Keratinocyte (primary cell): ENCODE results near the gene CHRNA10. TPM values are rescaled to one million over a fixed set of nuclear protein-coding genes. Genes with fewer than 3 reads are reported as not detected.

Experiments
- DNase-seq: peaks from one replicate; pipeline ENCODE4 v3.0.0-alpha.2; 2011; ENCODE audit warnings: low read depth, missing footprints, low spot score
- FAIRE-seq: peaks from 2 replicates; lab custom pipeline; 2011; peaks lifted over from hg19 to GRCh38; lab: Jason Lieb, UNC
- H2AFZ ChIP-seq: 2 replicates; pipeline ENCODE4 v1.6.0; 2012; ENCODE audit warnings: low read length, control low read depth, inconsistent platforms; ENCODE audit not compliant: control insufficient read depth
- H3K27ac ChIP-seq: 2 replicates; pipeline ENCODE4 v1.5.1; 2011; ENCODE audit warnings: low read length; ENCODE audit not compliant: control insufficient read depth, insufficient read depth
- H3K27me3 ChIP-seq: 3 replicates; pipeline ENCODE4 v1.6.0; 2011; ENCODE audit warnings: low read length; ENCODE audit not compliant: control insufficient read depth, insufficient read depth; ENCODE audit errors: extremely low read depth
- H3K36me3 ChIP-seq, 2 experiments: 2 replicates in 1 of 2; 3 replicates in 1 of 2; pipeline ENCODE4 v1.5.1; 2011; ENCODE audit warnings: low read length in 2 of 2, mild to moderate bottlenecking in 1 of 2; ENCODE audit not compliant: control insufficient read depth in 2 of 2, insufficient read depth in 2 of 2; ENCODE audit errors: extremely low read depth in 1 of 2
- H3K4me1 ChIP-seq: 3 replicates; pipeline ENCODE4 v1.5.1; 2011; ENCODE audit warnings: low read length; ENCODE audit not compliant: control insufficient read depth, insufficient read depth; ENCODE audit errors: extremely low read depth
- H3K4me2 ChIP-seq: 3 replicates; pipeline ENCODE4 v1.6.0; 2011; ENCODE audit warnings: low read depth, low read length; ENCODE audit not compliant: control insufficient read depth, insufficient read depth; ENCODE audit errors: extremely low read depth
- H3K4me3 ChIP-seq, 3 experiments: fragments of 200-600 bp in 1 of 3; sonication (generic) in 1 of 3; 2 replicates in 2 of 3; 3 replicates in 1 of 3; pipeline ENCODE4 v1.5.1; 2011 to 2016; ENCODE audit warnings: low read length in 3 of 3, mild to moderate bottlenecking in 3 of 3, control low read depth in 2 of 3, inconsistent platforms in 1 of 3, low read depth in 1 of 3, mixed read lengths in 1 of 3, mixed run types in 1 of 3, moderate library complexity in 1 of 3; ENCODE audit not compliant: control insufficient read depth in 2 of 3, insufficient read depth in 2 of 3; ENCODE audit errors: extremely low read depth in 1 of 3
- H3K79me2 ChIP-seq: 2 replicates; pipeline ENCODE4 v1.6.0; 2012; ENCODE audit warnings: low read length; ENCODE audit not compliant: control insufficient read depth, insufficient read depth
- H3K9ac ChIP-seq: 3 replicates; pipeline ENCODE4 v1.6.0; 2011; ENCODE audit warnings: low read length; ENCODE audit not compliant: control insufficient read depth, insufficient read depth; ENCODE audit errors: extremely low read depth
- H3K9me1 ChIP-seq: 3 replicates; pipeline ENCODE4 v1.6.0; 2011; ENCODE audit warnings: low read length; ENCODE audit not compliant: control insufficient read depth, insufficient read depth; ENCODE audit errors: extremely low read depth
- H3K9me3 ChIP-seq: 2 replicates; pipeline ENCODE4 v1.5.1; 2012; ENCODE audit warnings: low read depth, low read length; ENCODE audit not compliant: control insufficient read depth
- H4K20me1 ChIP-seq: 3 replicates; pipeline ENCODE4 v1.6.0; 2011; ENCODE audit warnings: low read length; ENCODE audit not compliant: control insufficient read depth, insufficient read depth; ENCODE audit errors: extremely low read depth
- EZH2 ChIP-seq: IDR thresholded peaks from one replicate; pipeline ENCODE4 v1.6.1; 2012; ENCODE audit warnings: inconsistent platforms, mild to moderate bottlenecking, low read length, moderate library complexity
- dilution Hi-C: fragments of 300-500 bp; cut with MboI; formaldehyde crosslinking; loops from one replicate; pipeline ENCODE4 v1.7.0; 2020; ENCODE audit warnings: low sequenced_read_pairs; ENCODE audit not compliant: extremely low pct_ligation_motif_present
- polyA plus RNA-seq, 5 experiments: library from polyadenylated mRNA; depleted of rRNA in 3 of 5; stranded (reverse) in 3 of 5; stranded (forward) in 1 of 5; unstranded in 1 of 5; fragments of >200 nt; gene quantifications; 1 replicate in 1 of 5; 2 replicates in 3 of 5; 3 replicates in 1 of 5; pipeline versions ENCODE4 v1.2.1 to v1.2.3, GENCODE V29; 2011 to 2012; ENCODE audit warnings: missing spikeins in 2 of 5, low read depth in 1 of 5, low replicate concordance in 1 of 5
- TF ChIP-seq, protein P1 (sequence below), 3 experiments: IDR thresholded peaks in 1 of 3; conservative IDR thresholded peaks in 1 of 3; optimal IDR thresholded peaks in 1 of 3; 2 replicates in 2 of 3; 3 replicates in 1 of 3; pipeline versions ENCODE3 to v1.5.1; 2011; ENCODE audit warnings: low read length in 3 of 3, mild to moderate bottlenecking in 3 of 3, moderate library complexity in 2 of 3, control low read depth in 1 of 3, inconsistent platforms in 1 of 3; ENCODE audit not compliant: insufficient read depth in 2 of 3; ENCODE audit errors: extremely low read depth in 1 of 3

Gene CHRNA10
- polyA plus RNA-seq, 1 donor (not counting 4 experiments of a cell fraction or from before 2014, with no cell fraction given): 0.83 TPM

DNA sequence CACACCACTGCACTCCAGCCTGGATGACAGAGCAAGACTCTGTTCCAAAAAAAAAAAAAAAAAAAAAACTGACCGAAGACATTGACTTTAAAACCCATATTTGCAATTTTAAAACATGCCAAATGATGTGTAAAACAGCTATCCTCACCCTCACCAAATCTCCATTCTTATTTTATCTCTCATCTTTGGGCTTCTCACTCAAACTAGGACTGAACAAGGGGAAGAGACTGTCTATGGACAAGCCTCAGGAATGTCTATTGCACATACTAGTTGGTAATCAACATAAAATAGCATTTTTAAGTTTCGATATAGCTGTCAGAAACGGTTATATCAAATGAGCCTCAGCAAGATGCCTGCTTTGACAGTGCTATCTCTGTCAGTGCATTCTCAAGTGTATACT lies 7.9 kb upstream of the CHRNA10 start:
- Histone ChIP-seq H3K27ac (no peak overlapping the region), H3K4me3 (no peak overlapping the region), H2AFZ (no peak overlapping the region), H3K36me3 (peaks cover 35 to 37% of the 10 kb centered on the region in 2 experiments), H3K4me2 (no peak overlapping the region), H4K20me1 (no peaks in the 10 kb centered on the region), H3K4me1 (peaks cover 18% of the 10 kb centered on the region), H3K9me1 (peaks cover 8% of the 10 kb centered on the region), H3K79me2 (no peaks in the 10 kb centered on the region), H3K9me3 (no peaks in the 10 kb centered on the region), H3K9ac (no peak overlapping the region), H3K27me3 (no peaks in the 10 kb centered on the region)
- DNase-seq (no peak), FAIRE-seq (no peak)
- dilution Hi-C loops: no loop called here
- TF ChIP-seq EZH2: no peak
- TF ChIP-seq, protein P1, sequence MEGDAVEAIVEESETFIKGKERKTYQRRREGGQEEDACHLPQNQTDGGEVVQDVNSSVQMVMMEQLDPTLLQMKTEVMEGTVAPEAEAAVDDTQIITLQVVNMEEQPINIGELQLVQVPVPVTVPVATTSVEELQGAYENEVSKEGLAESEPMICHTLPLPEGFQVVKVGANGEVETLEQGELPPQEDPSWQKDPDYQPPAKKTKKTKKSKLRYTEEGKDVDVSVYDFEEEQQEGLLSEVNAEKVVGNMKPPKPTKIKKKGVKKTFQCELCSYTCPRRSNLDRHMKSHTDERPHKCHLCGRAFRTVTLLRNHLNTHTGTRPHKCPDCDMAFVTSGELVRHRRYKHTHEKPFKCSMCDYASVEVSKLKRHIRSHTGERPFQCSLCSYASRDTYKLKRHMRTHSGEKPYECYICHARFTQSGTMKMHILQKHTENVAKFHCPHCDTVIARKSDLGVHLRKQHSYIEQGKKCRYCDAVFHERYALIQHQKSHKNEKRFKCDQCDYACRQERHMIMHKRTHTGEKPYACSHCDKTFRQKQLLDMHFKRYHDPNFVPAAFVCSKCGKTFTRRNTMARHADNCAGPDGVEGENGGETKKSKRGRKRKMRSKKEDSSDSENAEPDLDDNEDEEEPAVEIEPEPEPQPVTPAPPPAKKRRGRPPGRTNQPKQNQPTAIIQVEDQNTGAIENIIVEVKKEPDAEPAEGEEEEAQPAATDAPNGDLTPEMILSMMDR (optimal IDR thresholded peaks at IDR 0.05 in 1 of 3, IDR thresholded peaks at IDR 0.05 in 1 of 3, conservative IDR thresholded peaks at IDR 0.05 in 1 of 3; ENCODE audit: extremely low read depth in 1 of 3, insufficient read depth in 2 of 3, low read length in 3 of 3): no peak

DNA sequence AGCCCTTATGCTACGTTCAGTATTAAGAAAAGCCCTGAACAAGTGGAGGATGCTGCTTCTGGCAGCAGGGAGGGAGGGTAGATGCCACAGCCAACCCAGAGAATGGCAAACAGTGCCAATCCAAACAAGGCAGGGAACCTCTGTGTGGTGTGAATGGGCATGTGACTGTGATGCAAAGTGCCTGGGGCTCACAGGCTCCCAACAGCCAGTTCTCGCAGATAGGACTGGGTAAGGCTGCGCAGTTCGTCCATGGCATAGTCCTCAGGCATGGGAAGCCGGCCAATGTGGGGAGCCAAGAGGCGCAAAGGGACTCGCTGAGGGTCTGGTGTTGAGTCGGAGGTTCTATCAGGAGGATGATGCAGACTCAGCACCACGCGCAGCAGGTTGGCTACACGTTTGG lies 4.8 kb upstream of the CHRNA10 start:
- Histone ChIP-seq H3K9me3 (no peaks in the 10 kb centered on the region), H2AFZ (no peak overlapping the region), H3K4me3 (no peak overlapping the region), H3K36me3 (peaks cover 28 to 39% of the 10 kb centered on the region in 2 experiments), H3K79me2 (no peaks in the 10 kb centered on the region), H4K20me1 (no peaks in the 10 kb centered on the region), H3K4me1 (peaks cover 22% of the 10 kb centered on the region), H3K27ac (no peak overlapping the region), H3K9me1 (peaks cover 8% of the 10 kb centered on the region), H3K4me2 (no peak overlapping the region), H3K9ac (no peak overlapping the region), H3K27me3 (no peaks in the 10 kb centered on the region)
- TF ChIP-seq EZH2: no peak
- TF ChIP-seq, protein P1 (optimal IDR thresholded peaks at IDR 0.05 in 1 of 3, IDR thresholded peaks at IDR 0.05 in 1 of 3, conservative IDR thresholded peaks at IDR 0.05 in 1 of 3; ENCODE audit: extremely low read depth in 1 of 3, insufficient read depth in 2 of 3, low read length in 3 of 3): no peak
- no peak for DNase-seq
- dilution Hi-C loops: no loop called here
- FAIRE-seq: no peak
